Neural cell (in vitro differentiated cells): Measurements from ENCODE around the gene NRP1.

Experiments
- CTCF ChIP-seq: fragments of 450-650 bp; IDR thresholded peaks from 2 replicates; pipeline ENCODE4 v1.5.1; 2014; ENCODE audit warnings: antibody characterized with exemption, mild to moderate bottlenecking, moderate library complexity; ENCODE audit not compliant: poor library complexity, severe bottlenecking
- EP300 ChIP-seq: fragments of 450-650 bp; conservative IDR thresholded peaks from 2 replicates; pipeline ENCODE4 v1.6.1; 2014; ENCODE audit warnings: antibody characterized with exemption, mild to moderate bottlenecking, moderate library complexity; ENCODE audit not compliant: poor library complexity, severe bottlenecking
- POLR2AphosphoS5 ChIP-seq: IDR thresholded peaks from 2 replicates; pipeline ENCODE4 v1.6.1; 2012
- TAF1 ChIP-seq: IDR thresholded peaks from 2 replicates; pipeline ENCODE4 v1.6.1; 2012; ENCODE audit warnings: low read depth

- TF ChIP-seq CTCF = no peak
- TF ChIP-seq POLR2AphosphoS5 = no peak
- no peak for TF ChIP-seq TAF1
- TF ChIP-seq EP300 = no peak
Observed at GRCh38 chr10:33127622-33128021, 206.8 kb downstream of the NRP1 start.
